Lower leg skin (tissue), 3 donors: ENCODE measurements around the gene CD7.

Experiments used
- CTCF ChIP-seq, 3 donors: fragments of 450-650 bp; IDR thresholded peaks; one replicate each; pipeline ENCODE4 v1.5.1; 2016; ENCODE audit warnings: antibody characterized with exemption in 3 of 3, mild to moderate bottlenecking in 3 of 3, moderate library complexity in 2 of 3
- POLR2A ChIP-seq, 2 donors: fragments of 450-650 bp; IDR thresholded peaks; one replicate each; pipeline ENCODE4 v1.6.1; 2016 to 2017; ENCODE audit warnings: antibody characterized with exemption in 2 of 2, mild to moderate bottlenecking in 1 of 2, moderate library complexity in 1 of 2

GRCh38 chr17:82329683-82330321 lies 12.4 kb upstream of the CD7 start:
- TF ChIP-seq CTCF (IDR thresholded peaks at IDR 0.05) (no peak), POLR2A (IDR thresholded peaks at IDR 0.05) (no peak)
